GM15510 (cell line): ENCODE measurements around the gene SLC9C2.

Experiments
- POLR2A ChIP-seq: IDR thresholded peaks from 3 replicates; pipeline ENCODE4 v1.6.1; 2011; ENCODE audit warnings: borderline replicate concordance; ENCODE audit not compliant: insufficient read length; ENCODE audit errors: extremely low read depth

Gene SLC9C2

DNA sequence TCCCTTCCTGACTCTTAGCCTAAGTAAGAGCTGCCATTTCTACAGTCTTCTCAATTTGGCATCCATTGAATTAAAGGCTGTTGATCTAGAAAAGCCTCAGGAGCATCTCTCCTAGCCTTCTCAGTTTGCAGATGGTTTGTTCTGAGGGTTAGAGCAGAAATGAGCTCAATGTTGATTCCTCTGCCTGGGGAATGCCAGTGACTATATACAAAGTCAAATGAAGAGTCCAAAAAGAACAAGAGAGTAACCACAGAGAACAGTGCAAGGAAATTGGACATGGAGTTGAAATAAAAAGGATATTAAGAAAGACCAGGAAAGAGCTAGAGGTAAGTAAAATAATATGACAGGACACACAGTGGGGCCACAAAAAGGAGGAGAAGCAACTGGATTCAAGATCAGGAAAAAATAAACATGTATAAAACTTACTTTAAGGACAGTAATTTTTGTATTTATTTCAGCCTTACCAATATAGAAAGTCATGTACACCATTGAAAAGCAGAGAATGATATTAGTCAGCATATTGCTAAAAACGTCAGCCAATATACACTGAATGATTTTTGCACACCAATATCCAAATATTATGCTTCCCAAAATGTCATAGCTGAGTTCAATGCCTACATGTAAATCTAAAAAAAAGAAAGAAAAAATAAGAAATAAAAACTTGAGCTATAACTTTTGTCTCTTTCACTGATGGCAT is 21.3 kb downstream of the SLC9C2 start:
- no peak for TF ChIP-seq POLR2A

DNA sequence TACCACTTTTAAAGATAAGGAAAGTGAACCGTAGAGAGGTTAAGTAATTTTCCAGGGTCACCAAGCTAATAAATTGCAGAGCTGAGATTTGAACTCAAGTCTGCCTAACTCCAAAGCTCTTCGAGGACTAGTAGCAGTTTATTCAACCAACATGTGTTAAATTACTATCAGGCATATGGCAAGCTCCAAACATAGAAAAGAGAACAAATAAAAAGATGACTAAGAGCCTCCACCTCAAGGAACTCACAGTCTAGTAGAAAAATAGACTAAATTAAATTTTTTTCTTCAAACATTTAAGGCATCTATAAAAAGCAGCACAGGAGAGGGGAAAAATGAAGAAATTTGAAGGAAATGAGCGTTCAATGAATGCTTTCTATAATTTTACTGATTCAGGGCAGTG is 22.2 kb downstream of the SLC9C2 start:
- no peak for TF ChIP-seq POLR2A

DNA sequence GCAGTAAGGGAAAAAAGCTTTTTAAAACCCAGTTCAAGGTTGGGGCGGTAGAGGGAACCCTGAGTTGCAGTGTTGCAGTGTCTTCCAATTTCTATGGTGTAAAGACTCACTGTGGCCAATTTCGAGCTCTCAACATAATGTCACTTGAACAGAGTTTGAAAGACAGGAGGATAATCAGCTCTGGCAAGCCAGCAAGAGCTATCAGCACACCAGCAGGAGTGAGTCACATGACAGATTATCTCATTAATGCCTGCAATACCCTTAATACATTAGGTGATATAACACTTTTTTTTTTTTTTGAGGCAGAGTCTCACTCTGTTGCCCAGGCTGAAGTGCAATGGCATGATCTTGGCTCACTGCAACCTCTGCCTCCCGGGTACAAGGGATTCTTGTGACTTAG is 22.8 kb downstream of the SLC9C2 start:
- TF ChIP-seq POLR2A: no peak

- no peak for TF ChIP-seq POLR2A
These were observed 29.3 kb downstream of the SLC9C2 start for GRCh38 chr1:173573596-173573995.

DNA sequence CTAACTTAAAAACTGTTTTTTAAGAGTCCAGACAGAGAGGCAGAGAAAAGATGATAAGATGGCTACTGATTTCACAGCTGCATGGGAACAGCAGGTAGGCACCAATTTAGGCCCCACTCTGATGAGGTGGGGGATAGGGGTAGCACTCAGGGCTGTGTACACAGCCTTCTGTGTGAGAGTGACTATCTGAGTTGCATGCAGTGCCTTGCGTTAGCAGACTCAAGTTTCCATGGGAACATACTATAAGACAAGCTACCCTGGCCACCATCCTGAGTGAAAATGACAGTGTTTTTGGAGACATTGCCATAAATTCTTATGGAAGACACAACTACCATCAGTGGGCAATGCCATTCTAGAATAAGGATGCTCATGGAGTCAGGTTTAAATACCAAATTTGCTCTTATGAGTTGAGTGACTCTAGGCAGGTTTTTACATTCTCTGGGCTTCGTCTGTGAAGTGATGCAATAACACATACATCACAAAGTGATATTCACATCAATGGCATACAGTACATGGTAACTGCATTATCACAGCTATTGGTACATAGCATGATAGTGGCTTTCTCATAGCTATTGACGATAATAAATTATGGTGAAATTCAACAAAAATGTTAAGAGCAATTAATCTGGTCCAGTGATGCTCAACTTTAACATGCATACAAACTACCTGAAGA is 30.5 kb downstream of the SLC9C2 start:
- TF ChIP-seq POLR2A: no peak

DNA sequence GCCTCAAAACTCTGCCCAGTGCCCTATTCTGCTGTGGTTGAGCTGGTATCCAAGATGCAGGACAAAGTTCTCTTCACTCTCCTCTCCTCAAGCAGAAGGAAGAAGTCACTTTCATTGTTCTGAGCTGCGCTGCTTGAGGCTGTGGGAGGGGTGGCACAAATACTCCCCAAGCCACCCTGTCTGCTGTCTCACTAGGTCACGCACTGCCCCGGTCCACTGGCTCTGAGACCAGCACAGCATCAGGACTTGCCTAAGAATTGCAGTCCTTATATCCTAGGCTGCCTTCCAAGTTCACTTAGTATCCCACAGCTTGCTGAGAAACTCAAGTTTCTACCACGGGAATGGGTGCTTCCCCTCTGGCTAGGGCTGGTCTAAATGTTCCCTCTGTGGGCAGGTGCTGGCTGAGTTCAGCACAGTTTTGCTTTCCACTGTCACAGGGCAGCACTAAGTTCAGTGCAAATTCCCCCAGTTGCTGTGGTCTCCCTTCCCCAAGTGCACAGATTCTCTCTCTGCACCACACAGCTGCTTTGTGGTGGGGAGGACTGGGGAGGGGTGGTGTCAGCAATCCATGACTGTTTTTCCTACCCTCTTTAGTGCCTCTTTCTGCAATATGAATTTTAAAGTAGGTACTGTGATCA is 32.4 kb downstream of the SLC9C2 start:
- no peak for TF ChIP-seq POLR2A

GRCh38 chr1:173568483-173568882 is 34.4 kb downstream of the SLC9C2 start:
- no peak for TF ChIP-seq POLR2A

GRCh38 chr1:173562813-173563212 is 40.1 kb downstream of the SLC9C2 start:
- no peak for TF ChIP-seq POLR2A

DNA sequence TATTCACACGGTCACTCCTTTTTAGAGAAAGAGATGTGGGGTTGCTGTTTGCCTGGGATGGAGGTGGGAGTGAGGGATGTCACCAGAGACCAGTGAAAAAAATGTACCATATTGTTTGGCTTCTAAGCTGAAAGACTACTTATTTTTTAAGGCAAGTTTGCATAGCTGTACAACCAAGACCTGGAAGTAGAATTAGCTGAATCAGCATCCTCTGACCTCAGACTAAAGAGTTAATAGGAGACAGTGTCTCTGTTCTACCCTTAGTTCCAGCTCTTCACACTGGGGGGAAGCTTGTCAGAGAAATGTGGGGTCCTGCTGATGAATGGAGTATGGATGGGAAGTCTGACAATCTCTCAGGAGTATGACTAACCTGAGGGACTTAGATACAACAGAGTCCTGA is 41.6 kb downstream of the SLC9C2 start:
- TF ChIP-seq POLR2A: no peak

DNA sequence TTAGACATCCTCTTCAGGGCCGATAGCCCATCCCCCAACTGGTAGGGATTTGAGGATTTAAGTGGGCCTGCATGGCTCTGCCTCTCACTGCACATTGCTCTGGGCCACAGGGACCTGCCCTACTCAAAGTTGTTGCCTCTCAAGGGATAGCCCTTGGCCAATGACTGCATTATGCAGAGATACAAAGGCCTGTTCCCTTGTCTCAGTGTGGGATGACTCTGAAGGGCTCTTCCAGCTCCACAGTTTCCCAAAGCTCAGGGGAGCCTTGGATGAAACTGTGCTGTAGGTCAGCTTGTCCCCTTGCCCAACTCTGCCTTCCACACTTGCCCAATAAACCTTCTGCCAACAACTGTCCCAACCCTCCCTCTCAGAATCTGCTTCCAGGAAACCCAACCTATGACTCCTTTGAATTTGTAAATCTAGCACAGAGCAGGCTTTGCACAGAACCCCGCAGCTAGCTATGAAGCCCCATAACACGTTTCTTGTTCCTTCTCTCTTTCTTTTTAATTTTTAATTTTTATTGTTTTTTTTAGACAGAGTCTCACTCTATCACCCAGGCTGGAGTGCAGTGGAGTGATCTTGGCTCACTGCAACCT is 42.5 kb downstream of the SLC9C2 start:
- TF ChIP-seq POLR2A: no peak

DNA sequence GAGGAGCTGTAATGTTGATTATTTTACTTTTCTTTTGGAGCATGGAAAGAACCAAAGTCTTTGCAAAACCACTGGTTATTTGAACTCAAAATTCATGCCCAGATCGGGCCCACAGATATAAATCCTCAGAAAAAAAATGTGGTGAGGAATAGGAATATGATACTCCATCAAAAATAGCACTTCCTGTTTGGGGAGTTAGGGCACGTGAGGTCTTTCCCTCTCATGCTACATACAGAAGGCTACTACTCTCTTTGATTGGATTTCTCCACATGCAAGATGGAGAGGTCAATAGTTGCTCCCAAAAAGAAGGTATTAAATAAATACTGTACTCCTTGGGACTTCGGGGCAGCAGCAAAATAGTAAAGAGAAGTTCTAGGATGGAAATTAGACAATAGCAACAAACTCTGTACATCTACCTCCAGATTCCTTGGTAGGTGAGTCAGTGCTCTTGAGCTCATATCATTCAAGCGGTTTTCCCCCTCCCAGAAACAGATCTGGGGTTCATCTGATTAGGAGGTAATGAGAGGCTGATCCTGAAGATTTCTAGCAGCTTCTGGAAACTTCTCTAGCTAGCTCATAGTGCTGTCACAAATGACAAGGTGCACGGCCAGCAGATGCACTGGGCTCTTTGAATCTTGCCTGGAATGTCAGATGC is 47.1 kb downstream of the SLC9C2 start:
- no peak for TF ChIP-seq POLR2A

DNA sequence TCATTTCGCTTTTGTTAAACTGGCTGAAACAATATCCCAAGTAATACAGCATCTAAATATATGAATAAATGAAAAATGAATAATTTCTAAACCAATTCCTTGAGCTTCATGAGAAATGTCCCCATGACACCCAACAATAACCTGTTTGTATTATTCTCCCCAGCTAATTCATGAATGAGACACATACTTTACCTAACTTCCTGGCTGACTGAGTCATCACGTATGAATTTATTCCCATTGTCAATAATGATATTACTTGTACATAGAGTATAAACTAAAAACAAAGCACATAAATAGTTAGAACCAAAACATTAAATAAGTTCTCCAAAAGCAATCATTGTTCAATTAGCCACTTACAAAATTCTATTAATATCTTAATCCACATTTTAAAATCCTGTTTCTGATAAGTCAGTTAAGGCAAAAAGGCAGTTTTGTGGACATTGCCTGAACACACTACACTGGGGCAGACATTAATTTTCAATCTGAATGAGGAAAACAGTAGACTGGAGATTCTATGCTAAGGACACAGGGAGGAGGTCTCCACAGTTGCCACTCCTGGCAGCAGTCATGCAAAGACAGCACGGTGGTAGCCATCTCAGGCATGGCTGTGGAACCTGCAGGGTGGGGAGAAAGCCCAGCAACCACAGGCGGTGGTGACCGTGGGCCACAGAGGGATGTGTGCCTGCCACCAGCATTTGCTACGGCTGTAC is 48.2 kb downstream of the SLC9C2 start:
- TF ChIP-seq POLR2A: no peak

DNA sequence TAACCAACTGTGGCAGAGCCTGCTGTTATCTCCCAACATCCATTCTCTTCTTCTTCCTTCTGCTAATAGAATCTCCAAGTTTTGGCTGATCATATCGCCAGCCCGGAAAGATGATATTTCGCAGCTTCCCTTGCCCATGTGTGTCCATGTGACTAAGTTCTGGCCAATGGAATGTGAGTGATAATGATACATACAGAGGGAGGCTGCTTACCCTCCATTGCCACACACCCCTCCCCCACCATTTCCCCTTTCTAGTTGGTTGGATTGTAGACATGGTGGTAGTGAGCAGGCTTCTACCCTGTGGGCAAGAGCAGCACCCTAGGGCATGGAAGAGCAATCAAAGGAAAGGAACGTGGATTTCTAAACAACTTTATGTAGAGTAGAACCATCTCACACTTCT is 48.8 kb downstream of the SLC9C2 start:
- TF ChIP-seq POLR2A: no peak

- TF ChIP-seq POLR2A: no peak
These were observed 49.6 kb downstream of the SLC9C2 start for GRCh38 chr1:173553312-173553711.
